Activated T-helper 17 cell treated with anti-CD3 and anti-CD28 coated beads, Interleukin-2, amount 50 U/mL, for 72 hours (primary cell): ENCODE data around the gene PACS2. TPM values are rescaled to one million over a fixed set of nuclear protein-coding genes. Genes with fewer than 3 reads are reported as not detected.
"Not testable (repeated sequence)": the region's sequence is repeated elsewhere in the genome, so short reads cannot be mapped to it uniquely, and the experiment has no call there.

Experiments used
- ATAC-seq: fragments of 150-1000 bp; cut with Tn5 transposase; replicated peaks from 2 replicates; pipeline ENCODE4 v1.10.0; 2021; ENCODE audit warnings: mild to moderate bottlenecking, moderate library complexity
- H3K27ac Mint-ChIP-seq: one replicate; pipeline ENCODE4 v1.8.0; 2022; ENCODE audit warnings: mixed read lengths
- H3K27me3 Mint-ChIP-seq: one replicate; pipeline ENCODE4 v1.8.0; 2022; ENCODE audit warnings: mixed read lengths
- H3K36me3 Mint-ChIP-seq: one replicate; pipeline ENCODE4 v1.8.0; 2022; ENCODE audit warnings: low read depth, mild to moderate bottlenecking, mixed read lengths
- H3K4me1 Mint-ChIP-seq: one replicate; pipeline ENCODE4 v1.8.0; 2022; ENCODE audit warnings: mixed read lengths
- H3K4me3 Mint-ChIP-seq: one replicate; pipeline ENCODE4 v1.8.0; 2022; ENCODE audit warnings: mild to moderate bottlenecking, mixed read lengths
- H3K9me3 Mint-ChIP-seq: one replicate; pipeline ENCODE4 v1.8.0; 2022; ENCODE audit warnings: mixed read lengths
- total RNA-seq, 2 donors: library from RNA; stranded (reverse); gene quantifications; one replicate each; pipeline ENCODE4 v1.2.3, GENCODE V29; 2022

The PACS2 gene
- total RNA-seq, 2 donors from 2014 or later: 26.4 to 30.0 TPM

DNA sequence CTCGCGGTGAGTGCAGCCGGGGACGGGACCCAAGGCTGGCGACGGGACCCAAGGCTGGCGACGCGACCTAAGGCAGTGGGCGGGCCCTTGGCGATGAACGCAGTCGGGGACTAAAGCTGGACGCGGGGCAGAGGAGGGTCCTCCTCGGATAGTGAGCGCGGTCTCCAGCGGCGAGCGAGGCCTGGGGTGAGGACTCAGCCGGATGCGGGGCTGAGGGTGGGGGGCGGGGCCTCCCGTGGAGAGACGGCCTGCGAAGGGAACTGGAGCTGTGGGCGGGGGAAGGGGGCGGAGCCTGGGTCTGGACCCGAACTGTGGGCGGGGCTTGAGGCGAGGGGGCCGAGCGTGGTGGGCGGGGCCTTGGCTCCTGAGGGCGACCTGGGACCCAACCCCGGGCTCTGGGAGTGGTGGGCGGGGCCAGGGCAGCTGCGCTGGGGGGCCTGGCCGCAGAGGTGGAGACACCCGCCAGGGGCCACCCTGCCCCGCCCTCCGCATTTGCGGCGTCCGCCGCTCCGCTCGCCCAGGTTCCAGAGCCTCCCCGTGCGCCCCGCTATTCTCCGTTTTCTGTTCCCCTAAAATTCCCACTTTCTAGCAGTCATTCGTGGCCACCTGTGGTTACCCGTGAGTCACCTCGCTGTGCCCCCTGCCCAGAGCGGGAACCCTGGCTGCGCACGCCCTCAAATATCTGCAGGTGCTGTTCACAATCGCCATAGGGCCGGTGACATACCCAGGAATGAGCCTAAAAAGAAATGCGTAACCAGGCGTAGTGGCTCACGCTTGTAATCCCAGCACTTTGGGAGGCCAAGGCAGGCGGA lies 13.2 kb upstream of the PACS2 start:
- H3K9me3 Mint-ChIP-seq: no peaks in the 10 kb centered on the region
- no peaks in the 10 kb centered on the region for H3K36me3 Mint-ChIP-seq
- peak; percentile 84 for ATAC-seq
- H3K27me3 Mint-ChIP-seq: no peaks in the 10 kb centered on the region
- peak overlapping the region; percentile 81 for H3K4me3 Mint-ChIP-seq
- H3K4me1 Mint-ChIP-seq: peaks cover 7% of the 10 kb centered on the region
- H3K27ac Mint-ChIP-seq: peak overlapping the region; percentile 69

DNA sequence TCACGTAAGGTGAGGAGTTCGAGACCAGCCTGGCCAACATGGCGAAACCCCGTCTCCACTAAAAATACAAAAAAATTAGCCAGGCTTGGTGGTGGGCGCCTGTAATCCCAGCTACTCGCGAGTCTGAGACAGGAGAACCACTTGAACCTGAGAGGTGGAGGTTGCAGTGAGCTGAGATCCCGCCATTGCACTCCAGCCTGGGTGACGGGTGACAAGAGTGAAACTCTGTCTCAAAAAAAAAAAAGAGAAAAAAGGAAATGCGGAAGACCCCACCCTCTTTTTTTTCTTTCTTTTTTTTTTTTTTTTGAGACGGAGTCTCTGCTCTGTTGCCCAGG lies 12.7 kb upstream of the PACS2 start:
- ATAC-seq, H3K27me3 Mint-ChIP-seq, H3K36me3 Mint-ChIP-seq, H3K4me1 Mint-ChIP-seq, H3K9me3 Mint-ChIP-seq: not testable (repeated sequence)
- peak overlapping the region; percentile 69 for H3K27ac Mint-ChIP-seq
- peak overlapping the region; percentile 81 for H3K4me3 Mint-ChIP-seq

DNA sequence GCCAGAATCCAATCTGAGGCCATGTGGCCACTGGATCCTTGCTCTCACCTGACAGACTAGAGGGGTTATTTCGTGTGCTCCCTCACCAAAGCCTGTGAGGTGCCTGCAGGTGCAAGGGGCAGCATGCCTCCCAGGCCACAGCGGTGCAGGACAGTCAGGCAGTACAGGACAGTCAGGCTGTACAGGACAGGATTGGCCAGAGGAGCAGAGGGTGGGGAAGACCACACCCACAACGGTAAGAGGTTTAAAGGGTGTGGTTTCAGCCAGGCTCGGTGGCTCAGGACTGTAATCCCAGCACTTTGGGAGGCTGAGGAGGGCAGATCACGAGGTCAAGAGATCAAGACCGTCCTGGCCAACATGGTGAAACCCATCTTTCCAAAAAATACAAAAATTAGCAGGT lies 10.6 kb upstream of the PACS2 start:
- H3K27ac Mint-ChIP-seq: no peak overlapping the region
- H3K4me1 Mint-ChIP-seq: peaks cover 11% of the 10 kb centered on the region
- no peak for ATAC-seq
- H3K9me3 Mint-ChIP-seq: no peaks in the 10 kb centered on the region
- no peaks in the 10 kb centered on the region for H3K36me3 Mint-ChIP-seq
- H3K27me3 Mint-ChIP-seq: no peaks in the 10 kb centered on the region
- no peak overlapping the region for H3K4me3 Mint-ChIP-seq

DNA sequence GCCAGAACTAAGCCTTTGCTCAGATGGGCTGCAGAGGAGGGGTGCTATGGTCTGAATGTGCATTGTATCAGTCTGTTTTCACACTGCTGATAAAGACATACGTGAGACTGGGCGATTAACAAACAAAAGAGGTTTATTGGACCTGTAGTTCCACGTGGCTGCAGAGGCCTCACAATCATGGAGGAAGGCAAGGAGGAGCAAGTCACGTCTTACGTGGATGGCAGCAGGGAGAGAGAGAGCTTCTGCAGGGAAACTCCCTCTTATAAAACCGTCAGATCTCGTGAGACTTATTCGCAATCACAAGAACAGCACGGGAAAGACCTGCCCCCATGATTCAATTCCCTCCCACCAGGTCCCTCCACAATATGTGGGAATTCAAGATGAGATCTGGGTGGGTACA lies 10.0 kb upstream of the PACS2 start:
- Mint-ChIP-seq H3K36me3 (no peaks in the 10 kb centered on the region), H3K27ac (peak overlapping the region; percentile 67), H3K27me3 (no peaks in the 10 kb centered on the region), H3K9me3 (no peaks in the 10 kb centered on the region), H3K4me1 (peaks cover 7% of the 10 kb centered on the region), H3K4me3 (no peak overlapping the region)
- no peak for ATAC-seq

DNA sequence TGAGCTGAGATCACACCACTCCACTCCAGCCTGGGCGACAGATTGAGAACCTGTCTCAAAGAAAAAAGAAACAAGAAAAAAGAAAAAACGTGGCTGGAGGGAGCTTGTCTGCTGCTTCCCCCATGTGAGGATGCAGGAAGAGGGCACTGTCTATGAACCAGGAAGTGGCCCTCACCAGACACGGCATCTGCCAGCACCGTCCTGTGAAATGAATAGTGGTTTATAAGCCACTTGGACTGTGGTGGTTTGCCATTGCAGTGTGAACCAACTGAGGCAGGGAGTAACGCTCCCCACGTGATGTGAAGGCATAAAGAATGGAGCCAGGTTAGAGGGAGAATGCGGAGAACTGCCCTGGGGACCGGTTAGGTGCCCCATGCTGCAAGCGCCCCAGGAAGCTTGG lies 9.2 kb upstream of the PACS2 start:
- Mint-ChIP-seq H3K4me1 (peaks cover 4% of the 10 kb centered on the region), H3K27me3 (no peaks in the 10 kb centered on the region), H3K36me3 (no peaks in the 10 kb centered on the region), H3K27ac (peak overlapping the region; percentile 67), H3K9me3 (no peaks in the 10 kb centered on the region), H3K4me3 (no peak overlapping the region)
- no peak for ATAC-seq

DNA sequence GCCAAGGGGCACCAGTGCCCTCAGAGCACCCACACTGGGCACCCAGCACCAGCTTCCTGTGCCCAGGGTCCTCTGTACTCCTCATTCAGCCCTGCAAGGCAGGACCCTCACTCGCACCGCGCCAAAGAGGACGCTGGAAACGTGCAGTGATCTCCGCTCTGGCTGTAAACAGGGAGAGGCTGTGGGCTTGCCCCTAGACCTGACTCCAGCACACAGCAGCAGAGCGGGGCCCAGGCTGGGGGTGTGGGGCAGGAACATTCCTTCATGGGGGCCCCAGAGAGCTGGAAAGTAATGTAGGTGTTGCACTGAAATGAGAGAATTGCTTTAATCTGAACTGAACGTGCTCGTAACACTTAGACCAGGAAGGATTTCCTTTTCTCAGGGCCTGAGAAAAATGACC lies 8.8 kb upstream of the PACS2 start:
- Mint-ChIP-seq H3K36me3 (no peaks in the 10 kb centered on the region), H3K27ac (peak overlapping the region; percentile 67), H3K4me1 (peaks cover 4% of the 10 kb centered on the region), H3K27me3 (no peaks in the 10 kb centered on the region), H3K9me3 (no peaks in the 10 kb centered on the region), H3K4me3 (no peak overlapping the region)
- no peak for ATAC-seq

DNA sequence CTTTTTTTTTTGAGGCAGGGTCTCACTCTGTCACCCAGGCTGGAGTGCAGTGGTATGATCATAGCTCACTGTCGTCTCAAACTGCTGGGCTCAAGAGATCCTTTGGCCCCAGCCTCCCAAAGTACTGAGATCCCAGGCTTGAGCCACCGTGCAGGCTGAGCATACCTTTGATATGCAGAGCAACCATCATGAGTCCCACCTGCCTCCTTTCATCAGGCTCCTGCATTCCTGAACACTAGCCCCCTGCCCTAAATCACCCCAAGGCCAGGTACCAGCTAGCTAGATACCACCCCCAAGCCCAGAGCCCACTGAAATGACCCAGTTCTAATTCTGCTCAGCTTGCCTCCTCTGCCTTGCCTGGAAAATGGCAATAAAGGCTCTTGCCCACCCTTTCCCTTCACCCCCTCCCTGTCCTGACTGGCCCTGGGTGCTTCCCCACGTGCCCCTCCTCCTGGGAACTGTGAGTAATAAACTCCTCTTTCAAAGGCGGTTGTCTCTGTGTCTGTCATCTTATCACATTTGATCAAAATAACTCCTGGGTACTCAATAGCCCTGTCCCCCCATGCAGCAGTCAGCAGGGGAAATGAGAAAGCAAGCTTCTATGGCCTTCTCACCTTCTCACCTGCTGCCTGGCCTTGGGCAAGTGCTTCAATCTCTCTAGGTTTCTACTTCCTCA lies 7.4 kb upstream of the PACS2 start:
- H3K4me1 Mint-ChIP-seq: peaks cover 4% of the 10 kb centered on the region
- H3K27me3 Mint-ChIP-seq: no peaks in the 10 kb centered on the region
- H3K4me3 Mint-ChIP-seq: no peak overlapping the region
- ATAC-seq: no peak
- peak overlapping the region; percentile 41 for H3K27ac Mint-ChIP-seq
- no peaks in the 10 kb centered on the region for H3K9me3 Mint-ChIP-seq
- H3K36me3 Mint-ChIP-seq: no peaks in the 10 kb centered on the region

DNA sequence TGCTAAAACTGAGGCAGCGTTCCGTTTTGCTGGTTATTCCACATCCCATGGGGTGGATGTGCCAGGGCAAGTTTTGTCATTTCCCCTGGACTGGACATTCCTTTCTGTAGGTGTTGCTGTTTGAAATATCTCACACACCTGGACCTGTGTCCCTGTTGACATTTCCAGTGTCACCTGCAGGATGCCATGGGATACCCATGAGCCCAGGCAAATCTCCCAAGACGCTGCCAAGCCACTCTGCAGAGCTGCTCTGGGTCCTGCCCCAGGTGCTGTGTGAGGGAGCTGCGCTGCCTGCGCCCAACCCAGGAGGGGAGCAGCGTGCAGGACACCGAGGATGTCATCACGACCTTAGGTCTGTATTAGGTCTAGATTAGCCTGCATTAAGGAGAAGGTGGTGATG lies 5.2 kb upstream of the PACS2 start:
- Mint-ChIP-seq H3K4me1 (peaks cover 4% of the 10 kb centered on the region), H3K9me3 (no peaks in the 10 kb centered on the region), H3K4me3 (no peak overlapping the region), H3K36me3 (no peaks in the 10 kb centered on the region), H3K27me3 (no peaks in the 10 kb centered on the region), H3K27ac (no peak overlapping the region)
- ATAC-seq: no peak

DNA sequence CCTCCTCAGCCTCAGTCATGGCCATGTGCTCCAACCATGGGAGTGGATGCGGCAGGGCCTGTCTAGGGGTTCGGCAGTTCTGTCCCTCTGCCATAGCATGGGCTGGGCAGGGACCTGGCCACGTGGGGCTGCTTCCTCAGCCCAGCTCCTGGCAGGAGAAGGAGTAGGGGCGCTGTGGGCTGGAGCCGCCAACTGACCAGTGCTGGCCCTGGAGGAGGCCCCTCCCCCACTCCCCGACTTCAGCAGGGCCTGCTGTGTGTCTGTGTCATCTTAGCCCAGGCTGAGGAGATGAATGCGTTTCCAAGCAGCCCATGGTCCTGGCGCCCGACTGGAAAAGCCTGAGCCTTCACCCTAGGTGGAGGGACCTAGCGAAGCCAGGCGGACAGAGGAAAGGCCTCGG lies 2.7 kb upstream of the PACS2 start:
- Mint-ChIP-seq H3K27me3 (no peaks in the 10 kb centered on the region), H3K4me3 (no peak overlapping the region), H3K9me3 (no peaks in the 10 kb centered on the region), H3K36me3 (no peaks in the 10 kb centered on the region), H3K27ac (no peak overlapping the region), H3K4me1 (peaks cover 4% of the 10 kb centered on the region)
- ATAC-seq: no peak

DNA sequence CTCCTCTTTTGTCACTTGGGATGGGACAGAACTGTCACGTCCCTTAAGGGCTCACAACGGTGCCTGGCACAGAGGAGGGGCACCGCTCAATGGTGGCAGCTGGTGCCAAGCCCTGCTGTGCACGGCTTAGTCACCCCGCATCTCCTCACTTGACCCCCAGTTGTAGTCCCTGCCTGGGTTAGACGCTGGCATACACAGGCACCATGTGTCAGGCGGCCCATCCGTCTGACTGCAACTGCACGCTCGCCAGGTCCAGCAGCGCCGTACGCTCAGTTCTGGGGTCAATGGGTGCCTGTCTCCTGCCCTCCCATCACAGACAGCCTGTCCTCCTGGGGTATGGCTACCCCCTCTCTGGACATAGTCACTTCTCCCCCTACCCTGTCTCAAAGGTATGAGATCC lies 1.6 kb upstream of the PACS2 start:
- no peaks in the 10 kb centered on the region for H3K36me3 Mint-ChIP-seq
- H3K4me3 Mint-ChIP-seq: peak overlapping the region; percentile 75
- H3K4me1 Mint-ChIP-seq: no peaks in the 10 kb centered on the region
- no peaks in the 10 kb centered on the region for H3K9me3 Mint-ChIP-seq
- H3K27ac Mint-ChIP-seq: peak overlapping the region; percentile 81
- no peaks in the 10 kb centered on the region for H3K27me3 Mint-ChIP-seq
- no peak for ATAC-seq

DNA sequence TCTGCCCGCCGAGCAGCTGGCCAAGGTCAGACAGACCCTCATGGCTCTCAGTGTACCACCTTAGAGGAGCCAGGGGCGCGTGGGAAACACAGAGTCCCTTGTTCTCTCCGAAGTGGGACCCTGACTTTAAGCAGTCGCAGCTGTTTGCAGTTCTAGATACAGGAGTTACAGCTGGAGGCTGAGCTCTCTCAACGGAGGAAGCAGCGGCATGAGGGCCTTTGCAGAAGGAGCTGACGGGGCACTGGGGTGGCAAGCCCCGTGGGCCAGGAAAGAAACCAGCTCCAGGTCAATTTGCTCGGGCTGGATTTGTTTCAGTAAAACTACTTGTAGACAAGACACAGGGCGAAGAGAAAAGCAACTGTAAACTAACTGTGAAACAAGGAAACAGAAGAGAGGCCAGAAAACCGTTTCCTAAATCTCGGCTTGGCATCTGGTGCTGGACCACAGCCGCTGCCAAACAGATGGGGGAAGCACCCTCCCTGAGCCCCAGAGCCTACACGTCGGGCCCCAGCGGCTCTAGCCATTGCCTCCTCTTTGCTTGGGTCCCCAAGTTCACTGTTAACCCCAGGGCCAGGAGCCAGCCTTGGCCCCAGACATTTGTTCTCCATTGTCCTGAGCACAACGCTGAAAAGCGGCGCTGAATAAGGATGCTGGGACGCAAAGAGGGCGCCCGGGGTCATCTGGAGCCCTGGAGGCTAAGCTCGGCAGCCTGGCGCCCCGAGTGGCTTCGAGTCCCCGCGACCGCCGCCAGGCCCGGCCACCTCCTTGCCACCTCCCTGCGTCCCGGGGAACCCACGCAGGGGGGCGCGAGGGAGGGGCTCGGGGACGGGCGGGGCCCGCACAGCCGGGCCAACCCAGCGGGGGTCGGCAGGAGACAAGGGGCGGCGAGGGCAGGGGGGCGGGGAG lies 914 bp upstream of the PACS2 start:
- Mint-ChIP-seq H3K36me3 (no peaks in the 10 kb centered on the region), H3K9me3 (no peaks in the 10 kb centered on the region), H3K4me1 (no peaks in the 10 kb centered on the region), H3K27me3 (no peaks in the 10 kb centered on the region), H3K4me3 (peak overlapping the region; percentile 75), H3K27ac (peak overlapping the region; percentile 81)
- ATAC-seq: peak; percentile 20

DNA sequence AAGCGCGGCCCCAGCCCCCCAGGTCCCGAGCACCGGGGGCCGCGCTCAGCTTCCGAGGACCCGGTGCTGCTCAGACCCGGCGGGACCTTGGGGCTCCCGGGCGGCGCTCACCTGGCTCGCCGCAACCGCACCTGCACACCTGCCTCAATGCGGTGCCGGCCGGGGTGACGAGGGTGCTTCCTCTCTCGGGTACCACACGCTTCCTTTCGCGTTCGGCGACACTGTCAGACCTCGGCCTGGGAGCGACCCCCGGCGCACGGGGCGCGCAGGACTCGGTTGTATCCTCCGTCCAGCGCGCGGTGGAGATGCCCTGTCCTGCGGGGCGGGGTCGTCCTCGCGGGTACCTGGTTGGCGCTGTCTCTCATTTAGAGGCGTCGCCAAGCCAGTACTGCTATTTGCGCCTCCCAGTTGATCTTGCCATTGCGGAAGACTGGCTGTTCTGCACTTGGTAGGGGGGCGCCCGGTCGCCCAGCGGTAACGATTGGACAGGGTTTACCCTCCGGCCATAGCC lies 718 bp downstream of the PACS2 start:
- H3K9me3 Mint-ChIP-seq: no peaks in the 10 kb centered on the region
- H3K4me3 Mint-ChIP-seq: peak overlapping the region; percentile 81
- H3K4me1 Mint-ChIP-seq: peaks cover 5% of the 10 kb centered on the region
- ATAC-seq: peak; percentile 6
- no peaks in the 10 kb centered on the region for H3K36me3 Mint-ChIP-seq
- peak overlapping the region; percentile 72 for H3K27ac Mint-ChIP-seq
- no peaks in the 10 kb centered on the region for H3K27me3 Mint-ChIP-seq

DNA sequence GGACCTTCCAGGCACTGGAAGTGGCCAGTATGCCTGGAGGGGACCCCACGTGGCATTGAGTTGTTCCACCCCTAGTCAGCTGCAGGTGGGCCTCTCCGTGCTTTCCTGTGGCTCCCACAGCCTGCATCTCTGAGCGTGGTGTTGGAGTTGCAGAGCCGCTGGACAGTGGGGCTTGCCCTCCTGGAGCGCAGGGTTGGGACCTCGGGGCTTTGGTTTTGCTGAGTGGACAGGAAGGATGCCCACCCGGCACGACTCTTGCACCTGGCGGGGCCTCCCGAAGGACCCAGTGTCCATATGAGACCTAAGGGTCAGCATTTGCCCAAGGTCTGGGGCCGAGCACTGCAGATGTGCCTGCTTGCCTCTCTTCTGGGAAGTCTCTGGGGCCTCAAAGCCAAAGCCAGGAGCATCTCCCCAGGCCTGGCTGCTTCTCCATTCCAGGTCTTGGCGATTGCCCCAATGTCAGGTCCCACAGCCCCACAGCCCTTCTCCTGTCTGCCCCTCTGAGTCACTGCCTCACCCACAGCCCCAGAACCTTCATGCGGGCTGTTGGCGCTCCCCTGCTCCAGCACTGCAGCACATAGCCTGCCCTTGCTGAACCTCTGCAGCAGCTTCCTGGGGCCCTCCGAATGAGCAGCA lies 1.5 kb downstream of the PACS2 start:
- Mint-ChIP-seq H3K36me3 (no peaks in the 10 kb centered on the region), H3K27me3 (no peaks in the 10 kb centered on the region)

DNA sequence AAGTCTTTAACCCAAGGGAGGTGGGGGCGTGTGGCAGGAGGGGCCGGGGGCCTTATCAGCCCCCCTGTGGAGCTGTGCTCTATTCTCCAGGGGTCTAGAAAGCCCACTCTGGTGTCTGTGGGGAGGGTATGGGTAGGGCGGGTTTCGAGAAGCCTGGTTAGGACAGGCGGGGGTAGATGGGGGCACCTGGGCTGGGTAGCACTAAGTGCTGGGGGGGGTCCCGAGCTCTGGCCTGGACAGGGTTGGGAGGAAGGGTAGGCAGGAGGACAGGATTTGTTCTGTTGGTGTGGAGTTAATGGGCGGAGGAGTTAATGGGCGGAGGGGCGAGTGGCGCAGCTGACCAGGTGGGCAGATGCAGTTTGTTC lies 2.0 kb downstream of the PACS2 start:
- peak overlapping the region; percentile 81 for H3K4me3 Mint-ChIP-seq
- no peaks in the 10 kb centered on the region for H3K9me3 Mint-ChIP-seq
- H3K4me1 Mint-ChIP-seq: peaks cover 5% of the 10 kb centered on the region
- no peak for ATAC-seq
- no peaks in the 10 kb centered on the region for H3K27me3 Mint-ChIP-seq
- no peaks in the 10 kb centered on the region for H3K36me3 Mint-ChIP-seq
- H3K27ac Mint-ChIP-seq: no peak overlapping the region

More for the DNA sequence above, 1.5 kb downstream of the PACS2 start:
- peaks cover 5% of the 10 kb centered on the region for H3K4me1 Mint-ChIP-seq
- H3K27ac Mint-ChIP-seq: peak overlapping the region; percentile 72
- ATAC-seq: no peak
- H3K9me3 Mint-ChIP-seq: no peaks in the 10 kb centered on the region
- H3K4me3 Mint-ChIP-seq: peak overlapping the region; percentile 81
